ENCODE results near the gene SAV1. TPM values are rescaled to one million over a fixed set of nuclear protein-coding genes. Genes with fewer than 3 reads are reported as not detected.

The SAV1 gene
- 10 to 100 TPM; 35.6 to 47.9 TPM for total RNA-seq

DNA sequence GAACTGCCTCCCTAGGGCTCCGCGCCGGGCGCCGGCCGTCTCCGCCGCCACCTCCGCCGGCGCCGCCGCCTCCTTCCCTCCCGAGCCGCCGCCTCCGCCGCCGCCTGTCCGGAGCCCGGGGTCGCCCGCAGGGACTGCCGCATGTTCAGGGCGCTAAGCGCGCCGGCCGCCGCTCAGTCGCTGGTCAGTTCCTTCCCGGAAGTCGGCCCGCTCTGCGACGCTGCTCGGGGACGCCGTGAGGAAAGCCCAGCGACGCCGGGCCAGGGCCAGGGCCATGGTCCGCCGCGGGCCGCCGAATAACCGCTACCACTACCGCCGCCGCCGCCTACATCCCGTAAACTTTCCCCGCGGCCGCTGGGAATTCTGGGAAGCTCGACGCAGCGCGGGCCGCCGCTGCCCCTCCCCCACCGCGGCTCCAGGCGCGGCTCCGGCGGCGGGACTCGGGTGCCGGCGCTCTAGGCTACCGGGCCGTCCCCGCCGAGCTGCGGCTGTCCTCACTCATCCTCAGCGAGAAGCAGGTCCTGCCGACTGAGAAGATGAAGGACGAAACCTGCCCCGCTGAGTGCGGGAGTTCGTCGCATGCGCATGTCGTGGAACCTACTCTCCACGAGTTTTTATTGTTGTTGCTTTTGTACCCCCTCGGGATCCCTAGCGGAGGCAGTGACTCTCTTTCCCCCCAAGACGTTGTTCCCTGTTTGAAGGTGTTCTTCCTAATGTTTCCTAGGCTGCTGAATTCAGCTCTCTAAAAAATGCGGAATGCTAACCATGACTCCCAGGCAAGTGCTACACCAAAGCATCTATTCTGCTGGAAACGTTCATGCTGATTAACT is at the start of gene SAV1:
TSS of gene SAV1 (minus strand) at position 311 of the 830 bp plus-strand sequence. CDS start 339 bp downstream, outside the sequence.
- H3K27me3 ChIP-seq (replicated peaks; ENCODE audit: insufficient read depth): no peaks in the 10 kb centered on the region
- DNase-seq (ENCODE audit: low spot score) (peak; percentile 29), ATAC-seq (ENCODE audit: insufficient number of reproducible peaks, low FRiP score, low read depth) (peak; percentile 81)
- H3K4me1 ChIP-seq (ENCODE audit: control insufficient read depth in 1 of 2, low read depth in 2 of 2): peaks cover 19 to 22% of the 10 kb centered on the region in 2 donors
- TF ChIP-seq, protein P1, sequence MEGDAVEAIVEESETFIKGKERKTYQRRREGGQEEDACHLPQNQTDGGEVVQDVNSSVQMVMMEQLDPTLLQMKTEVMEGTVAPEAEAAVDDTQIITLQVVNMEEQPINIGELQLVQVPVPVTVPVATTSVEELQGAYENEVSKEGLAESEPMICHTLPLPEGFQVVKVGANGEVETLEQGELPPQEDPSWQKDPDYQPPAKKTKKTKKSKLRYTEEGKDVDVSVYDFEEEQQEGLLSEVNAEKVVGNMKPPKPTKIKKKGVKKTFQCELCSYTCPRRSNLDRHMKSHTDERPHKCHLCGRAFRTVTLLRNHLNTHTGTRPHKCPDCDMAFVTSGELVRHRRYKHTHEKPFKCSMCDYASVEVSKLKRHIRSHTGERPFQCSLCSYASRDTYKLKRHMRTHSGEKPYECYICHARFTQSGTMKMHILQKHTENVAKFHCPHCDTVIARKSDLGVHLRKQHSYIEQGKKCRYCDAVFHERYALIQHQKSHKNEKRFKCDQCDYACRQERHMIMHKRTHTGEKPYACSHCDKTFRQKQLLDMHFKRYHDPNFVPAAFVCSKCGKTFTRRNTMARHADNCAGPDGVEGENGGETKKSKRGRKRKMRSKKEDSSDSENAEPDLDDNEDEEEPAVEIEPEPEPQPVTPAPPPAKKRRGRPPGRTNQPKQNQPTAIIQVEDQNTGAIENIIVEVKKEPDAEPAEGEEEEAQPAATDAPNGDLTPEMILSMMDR (IDR thresholded peaks at IDR 0.05): no peak
- no peaks in the 10 kb centered on the region for H3K36me3 ChIP-seq
- H3K27ac ChIP-seq: peak within 1 kb of the TSS; percentile 92 to 94
- H3K9me3 ChIP-seq: no peaks in the 10 kb centered on the region
- peak within 1 kb of the TSS; percentile 81 for H3K4me3 ChIP-seq

DNA sequence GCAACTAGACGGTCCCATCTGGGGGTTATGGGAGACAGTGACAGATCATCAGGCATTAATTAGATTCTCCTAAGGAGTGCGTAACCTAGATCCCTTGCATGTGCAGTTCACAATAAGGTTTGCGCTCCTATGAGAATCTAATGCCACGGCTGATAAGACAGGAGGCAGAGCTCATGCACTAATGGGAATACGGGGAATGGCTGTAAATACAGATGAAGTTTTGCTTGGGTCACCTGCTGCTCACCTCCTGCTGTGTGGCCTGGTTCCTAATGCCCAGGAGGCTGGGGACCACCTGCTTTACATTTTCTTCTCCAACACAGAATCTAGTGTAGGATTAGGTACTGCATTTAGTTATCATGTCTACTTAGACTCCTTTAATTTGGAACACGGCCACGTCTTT is 49.7 kb upstream of the SAV1 start:
- Histone ChIP-seq H3K27ac (no peak overlapping the region), H3K4me1 (ENCODE audit: control insufficient read depth in 1 of 2, low read depth in 2 of 2) (no peaks in the 10 kb centered on the region), H3K4me3 (no peak overlapping the region), H3K27me3 (replicated peaks; ENCODE audit: insufficient read depth) (no peaks in the 10 kb centered on the region), H3K9me3 (no peaks in the 10 kb centered on the region), H3K36me3 (no peaks in the 10 kb centered on the region)
- TF ChIP-seq, protein P1 (IDR thresholded peaks at IDR 0.05): no peak
- ATAC-seq (ENCODE audit: insufficient number of reproducible peaks, low FRiP score, low read depth) (no peak), DNase-seq (ENCODE audit: low spot score) (no peak)

GRCh38 chr14:50714450-50715073 is 46.5 kb upstream of the SAV1 start:
- Histone ChIP-seq H3K9me3 (no peaks in the 10 kb centered on the region), H3K27me3 (replicated peaks; ENCODE audit: insufficient read depth) (no peaks in the 10 kb centered on the region), H3K4me1 (ENCODE audit: control insufficient read depth in 1 of 2, low read depth in 2 of 2) (no peaks in the 10 kb centered on the region), H3K36me3 (no peaks in the 10 kb centered on the region), H3K4me3 (no peak overlapping the region), H3K27ac (no peak overlapping the region)
- no peak for ATAC-seq (ENCODE audit: insufficient number of reproducible peaks, low FRiP score, low read depth)
- DNase-seq (ENCODE audit: low spot score): no peak
- TF ChIP-seq, protein P1 (IDR thresholded peaks at IDR 0.05): peak; percentile 47

- TF ChIP-seq, protein P1 (IDR thresholded peaks at IDR 0.05): no peak
- no peak for ATAC-seq (ENCODE audit: insufficient number of reproducible peaks, low FRiP score, low read depth)
Measured at GRCh38 chr14:50711043-50711442, 42.9 kb upstream of the SAV1 start.

DNA sequence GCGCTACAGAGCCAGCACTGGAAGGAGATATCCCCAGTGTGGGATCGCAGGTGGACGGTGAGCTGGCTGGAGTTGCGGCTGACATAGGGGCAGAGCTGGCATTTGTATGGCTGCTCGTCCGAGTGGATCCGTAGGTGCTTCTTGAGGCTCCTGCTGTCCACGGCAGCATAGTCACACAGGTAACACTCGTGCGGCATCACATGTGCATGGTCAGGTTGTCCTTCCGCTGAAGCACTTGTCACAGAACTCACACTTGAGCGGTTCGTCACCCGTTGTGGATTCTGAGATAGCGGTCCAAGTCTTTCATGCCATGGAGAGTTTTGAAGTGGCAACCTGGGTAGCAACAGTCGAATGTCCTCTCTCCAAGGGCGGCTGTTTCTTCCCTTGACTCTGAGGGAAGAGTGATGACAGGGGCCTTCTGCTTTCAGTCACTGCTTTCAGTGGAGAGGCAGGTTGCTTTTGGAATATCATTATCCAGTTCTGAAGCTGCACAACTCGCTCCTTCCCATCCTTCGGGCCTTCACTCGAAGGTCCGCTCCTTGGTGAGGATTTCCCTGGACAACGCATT is 37.0 kb upstream of the SAV1 start:
- Histone ChIP-seq H3K36me3 (no peaks in the 10 kb centered on the region), H3K4me1 (ENCODE audit: control insufficient read depth in 1 of 2, low read depth in 2 of 2) (no peaks in the 10 kb centered on the region), H3K9me3 (no peaks in the 10 kb centered on the region), H3K4me3 (no peak overlapping the region), H3K27me3 (replicated peaks; ENCODE audit: insufficient read depth) (no peaks in the 10 kb centered on the region), H3K27ac (no peak overlapping the region)
- TF ChIP-seq, protein P1 (IDR thresholded peaks at IDR 0.05): no peak
- ATAC-seq (ENCODE audit: insufficient number of reproducible peaks, low FRiP score, low read depth): no peak
- no peak for DNase-seq (ENCODE audit: low spot score)

More at GRCh38 chr14:50711043-50711442, 42.9 kb upstream of the SAV1 start:
- H3K36me3 ChIP-seq: no peaks in the 10 kb centered on the region
- no peak overlapping the region for H3K4me3 ChIP-seq
- H3K4me1 ChIP-seq (ENCODE audit: control insufficient read depth in 1 of 2, low read depth in 2 of 2): no peaks in the 10 kb centered on the region
- no peak for DNase-seq (ENCODE audit: low spot score)
- H3K27me3 ChIP-seq (replicated peaks; ENCODE audit: insufficient read depth): no peaks in the 10 kb centered on the region
- no peaks in the 10 kb centered on the region for H3K9me3 ChIP-seq
- no peak overlapping the region for H3K27ac ChIP-seq

All from thoracic aorta (tissue), 2 donors.